Measurements from ENCODE around the gene BAHD1.

Gene BAHD1

DNA sequence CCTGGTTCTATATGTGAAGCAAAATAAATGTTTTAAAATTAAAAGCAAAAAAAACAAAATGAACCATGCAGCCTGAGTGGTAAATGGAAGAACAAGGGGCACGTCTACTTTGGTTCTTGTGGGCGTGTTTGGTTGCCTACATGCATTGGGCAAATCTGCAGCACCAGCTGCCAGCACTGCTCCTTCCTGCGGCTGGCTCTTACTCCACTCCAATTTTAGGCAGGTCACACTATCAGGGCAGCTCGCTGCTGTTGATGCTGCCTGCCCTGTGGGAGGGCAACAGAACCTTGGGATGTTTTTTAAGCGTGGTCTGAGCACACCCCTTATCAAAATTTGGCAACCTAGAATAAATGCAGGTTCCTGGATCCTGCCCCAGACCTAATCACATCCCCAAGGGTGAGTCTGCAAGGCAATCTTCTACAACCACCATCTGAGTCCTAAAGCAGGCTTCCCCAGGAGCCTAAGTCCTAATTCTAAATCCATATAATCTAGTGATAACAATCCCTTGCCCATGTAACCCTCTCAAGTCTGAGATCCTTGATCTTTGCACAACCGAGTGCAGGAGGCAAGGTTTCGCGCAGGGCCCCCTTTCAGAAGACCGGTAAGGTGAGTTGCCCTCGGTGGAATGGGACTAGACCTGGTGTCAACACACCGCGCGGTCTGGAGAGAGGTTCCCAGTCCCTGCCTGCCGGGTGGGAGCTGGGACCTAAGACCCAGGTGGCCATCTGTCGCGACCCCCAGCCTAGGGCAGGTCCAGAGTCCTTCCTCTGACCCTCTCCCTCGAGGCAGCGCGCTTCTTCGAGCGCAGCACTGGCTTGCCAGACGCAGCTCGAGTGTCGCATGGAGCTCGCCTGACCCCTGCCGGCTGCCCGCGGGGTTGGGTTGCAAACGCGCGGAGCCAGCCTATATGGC is 19.3 kb upstream of the BAHD1 start:
- peak; percentile 65 to 81 (median 80) for DNase-seq
- Histone ChIP-seq H3K9me3 (ENCODE audit: control extremely low read depth in 1 of 5, control insufficient read depth in 4 of 5, insufficient read depth in 2 of 5, low read depth in 1 of 5, low read length in 4 of 5) (no peaks in the 10 kb centered on the region), H3K27me3 (replicated peaks in 2 of 5; ENCODE audit: control insufficient read depth in 4 of 5, insufficient read depth in 5 of 5, low read length in 4 of 5) (no peaks in the 10 kb centered on the region), H3K27ac (ENCODE audit: insufficient read depth in 1 of 2, low read depth in 1 of 2, low read length in 2 of 2, poor library complexity in 1 of 2, severe bottlenecking in 2 of 2) (no peak overlapping the region), H3K4me1 (ENCODE audit: control extremely low read depth in 1 of 4, control insufficient read depth in 4 of 4, insufficient read depth in 4 of 4, low read length in 3 of 4) (peaks cover 0 to 10% (median 5%) of the 10 kb centered on the region in 4 experiments), H3K4me3 (ENCODE audit: control insufficient read depth in 1 of 7, extremely low read depth in 1 of 7, insufficient read depth in 4 of 7, low read depth in 2 of 7, low read length in 6 of 7) (peak overlapping the region in 1 of 7 experiments; percentile 50), H3K36me3 (ENCODE audit: control insufficient read depth in 4 of 4, insufficient read depth in 4 of 4, low read length in 3 of 4) (peaks cover 6 to 22% (median 11%) of the 10 kb centered on the region in 4 experiments)
- ChIA-PET CTCF (interaction anchor here (0.7 to 14.7 kb wide), 23 partner anchors 8 to 204 kb away, joined by 3 to 216 read pairs (median 5); partner anchors contain the start of genes BAHD1, CCDC9B, IVD and PHGR1), POLR2A (interaction anchor here (0.5 to 0.6 kb wide), 2 partner anchors 12 to 317 kb away, joined by 3 read pairs; no protein-coding TSS in a partner anchor)
- WGBS (ENCODE audit: insufficient coverage), result 30% methylated on average over 26 of the region's 31 CpGs

DNA sequence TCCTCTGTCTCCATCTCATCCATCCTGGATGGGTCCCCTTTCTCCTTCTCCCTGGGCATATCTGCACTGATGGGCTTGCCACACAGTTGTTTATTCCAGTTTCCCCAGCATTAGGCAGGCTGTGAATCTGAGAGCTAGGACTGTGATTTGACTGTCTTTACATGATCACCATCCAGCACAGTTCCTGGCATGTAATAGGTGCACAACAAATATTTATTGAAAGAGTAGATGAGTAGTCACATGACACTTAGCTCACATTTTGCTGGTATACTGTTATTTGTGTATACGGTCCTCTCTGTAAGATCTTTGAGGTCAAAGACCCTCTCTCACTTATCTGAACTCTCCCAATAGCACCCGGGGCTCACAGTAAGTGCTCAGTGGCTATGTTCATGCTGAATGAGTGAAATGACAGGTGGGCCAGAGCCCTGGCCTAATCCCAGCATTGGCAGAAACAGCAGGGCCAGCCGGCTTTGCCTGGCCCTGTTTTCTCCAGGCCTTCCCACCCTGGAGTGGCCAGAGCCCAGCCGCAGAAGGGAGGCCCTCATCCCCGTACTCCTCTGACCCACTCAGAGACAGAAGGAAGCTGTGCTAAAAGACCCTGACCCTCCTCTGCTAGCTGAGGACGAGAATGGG is 16.2 kb upstream of the BAHD1 start:
- H3K27me3 ChIP-seq (replicated peaks in 2 of 5; ENCODE audit: control insufficient read depth in 4 of 5, insufficient read depth in 5 of 5, low read length in 4 of 5), result no peaks in the 10 kb centered on the region
- H3K9me3 ChIP-seq (ENCODE audit: control extremely low read depth in 1 of 5, control insufficient read depth in 4 of 5, insufficient read depth in 2 of 5, low read depth in 1 of 5, low read length in 4 of 5), result no peaks in the 10 kb centered on the region
- ChIA-PET CTCF (interaction anchor here (0.6 to 14.7 kb wide), 9 partner anchors 11 to 181 kb away, joined by 3 to 216 read pairs (median 5); partner anchors contain the start of genes CCDC9B and DISP2), POLR2A (interaction anchor here (0.5 kb wide), 1 partner anchor 23 kb away, joined by 3 read pairs; no protein-coding TSS in a partner anchor)
- H3K36me3 ChIP-seq (ENCODE audit: control insufficient read depth in 4 of 4, insufficient read depth in 4 of 4, low read length in 3 of 4), result peaks cover 0 to 6% (median 3%) of the 10 kb centered on the region in 4 experiments
- 90% methylated on average over 2 of the region's 6 CpGs for WGBS (ENCODE audit: insufficient coverage)
- H3K4me1 ChIP-seq (ENCODE audit: control extremely low read depth in 1 of 4, control insufficient read depth in 4 of 4, insufficient read depth in 4 of 4, low read length in 3 of 4), result peaks cover 0 to 10% (median 5%) of the 10 kb centered on the region in 4 experiments
- H3K27ac ChIP-seq (ENCODE audit: insufficient read depth in 1 of 2, low read depth in 1 of 2, low read length in 2 of 2, poor library complexity in 1 of 2, severe bottlenecking in 2 of 2), result no peak overlapping the region
- DNase-seq, result no peak
- no peak overlapping the region for H3K4me3 ChIP-seq (ENCODE audit: control insufficient read depth in 1 of 7, extremely low read depth in 1 of 7, insufficient read depth in 4 of 7, low read depth in 2 of 7, low read length in 6 of 7)

DNA sequence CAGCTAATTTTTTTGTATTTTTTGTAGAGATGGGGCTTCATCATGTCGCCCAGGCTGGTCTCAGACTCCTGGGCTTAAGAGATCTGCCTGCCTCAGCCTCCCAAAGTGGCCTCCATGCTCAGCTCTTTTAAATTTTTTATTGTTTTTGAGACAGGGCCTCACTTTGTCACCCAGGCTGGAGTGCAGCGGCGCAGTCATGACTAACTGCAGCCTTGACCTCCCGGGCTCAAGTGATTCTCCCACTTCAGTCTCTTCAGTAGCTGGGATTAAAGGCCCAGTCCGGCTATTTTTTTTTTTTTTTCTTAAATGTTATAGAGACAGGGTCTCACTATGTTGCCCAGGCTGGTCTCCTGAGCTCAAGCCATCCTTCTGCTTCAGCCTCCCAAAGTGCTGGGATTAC is 15.1 kb upstream of the BAHD1 start:
- ChIA-PET POLR2A (no interaction called here), CTCF (interaction anchor here (0.9 to 14.7 kb wide), 6 partner anchors 12 to 103 kb away, joined by 3 to 216 read pairs (median 5); partner anchors contain the start of gene CCDC9B)
- H3K9me3 ChIP-seq (ENCODE audit: control extremely low read depth in 1 of 5, control insufficient read depth in 4 of 5, insufficient read depth in 2 of 5, low read depth in 1 of 5, low read length in 4 of 5), result no peaks in the 10 kb centered on the region
- H3K4me1 ChIP-seq (ENCODE audit: control extremely low read depth in 1 of 4, control insufficient read depth in 4 of 4, insufficient read depth in 4 of 4, low read length in 3 of 4), result peaks cover 0 to 10% (median 5%) of the 10 kb centered on the region in 4 experiments
- WGBS (ENCODE audit: insufficient coverage), result 100% methylated on average over 2 of the region's 5 CpGs
- no peak overlapping the region for H3K27ac ChIP-seq (ENCODE audit: insufficient read depth in 1 of 2, low read depth in 1 of 2, low read length in 2 of 2, poor library complexity in 1 of 2, severe bottlenecking in 2 of 2)
- H3K27me3 ChIP-seq (replicated peaks in 2 of 5; ENCODE audit: control insufficient read depth in 4 of 5, insufficient read depth in 5 of 5, low read length in 4 of 5), result peaks cover 0 to 2% (median 0%) of the 10 kb centered on the region in 5 experiments
- no peak for DNase-seq
- H3K36me3 ChIP-seq (ENCODE audit: control insufficient read depth in 4 of 4, insufficient read depth in 4 of 4, low read length in 3 of 4), result peaks cover 0 to 6% (median 3%) of the 10 kb centered on the region in 4 experiments
- no peak overlapping the region for H3K4me3 ChIP-seq (ENCODE audit: control insufficient read depth in 1 of 7, extremely low read depth in 1 of 7, insufficient read depth in 4 of 7, low read depth in 2 of 7, low read length in 6 of 7)

DNA sequence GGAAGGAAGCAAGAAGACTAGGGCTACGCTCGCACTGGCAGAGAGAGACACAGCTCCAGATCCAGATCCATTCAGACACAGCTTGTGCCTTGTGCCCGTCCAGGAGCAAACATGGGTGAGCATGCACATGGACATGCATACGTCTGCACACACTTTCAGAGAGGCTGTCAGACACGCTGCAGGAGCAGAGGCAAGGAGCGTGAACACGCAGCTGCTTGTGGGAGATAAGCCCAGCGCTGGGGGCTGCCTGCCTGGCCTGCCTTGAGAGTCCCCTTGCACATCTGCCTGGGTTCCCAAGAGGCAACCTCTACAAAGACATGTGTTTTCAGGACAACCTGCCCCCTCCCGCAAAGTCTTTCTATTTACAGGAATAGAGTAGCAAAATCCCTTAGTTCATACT is 13.6 kb upstream of the BAHD1 start:
- ChIA-PET CTCF (interaction anchor here (1.6 to 14.7 kb wide), 3 partner anchors 12 to 86 kb away, joined by 3 to 216 read pairs (median 85); partner anchors contain the start of gene CCDC9B), POLR2A (no interaction called here)
- WGBS (ENCODE audit: insufficient coverage), result 93% methylated on average over 8 of the region's 9 CpGs
- H3K9me3 ChIP-seq (ENCODE audit: control extremely low read depth in 1 of 5, control insufficient read depth in 4 of 5, insufficient read depth in 2 of 5, low read depth in 1 of 5, low read length in 4 of 5), result no peaks in the 10 kb centered on the region
- H3K4me3 ChIP-seq (ENCODE audit: control insufficient read depth in 1 of 7, extremely low read depth in 1 of 7, insufficient read depth in 4 of 7, low read depth in 2 of 7, low read length in 6 of 7), result no peak overlapping the region
- no peak overlapping the region for H3K27ac ChIP-seq (ENCODE audit: insufficient read depth in 1 of 2, low read depth in 1 of 2, low read length in 2 of 2, poor library complexity in 1 of 2, severe bottlenecking in 2 of 2)
- peaks cover 0 to 6% (median 4%) of the 10 kb centered on the region in 4 experiments for H3K36me3 ChIP-seq (ENCODE audit: control insufficient read depth in 4 of 4, insufficient read depth in 4 of 4, low read length in 3 of 4)
- peaks cover 0 to 2% (median 0%) of the 10 kb centered on the region in 5 experiments for H3K27me3 ChIP-seq (replicated peaks in 2 of 5; ENCODE audit: control insufficient read depth in 4 of 5, insufficient read depth in 5 of 5, low read length in 4 of 5)
- no peaks in the 10 kb centered on the region for H3K4me1 ChIP-seq (ENCODE audit: control extremely low read depth in 1 of 4, control insufficient read depth in 4 of 4, insufficient read depth in 4 of 4, low read length in 3 of 4)
- DNase-seq, result peak in 2 of 3 donors; percentile 25 to 47

DNA sequence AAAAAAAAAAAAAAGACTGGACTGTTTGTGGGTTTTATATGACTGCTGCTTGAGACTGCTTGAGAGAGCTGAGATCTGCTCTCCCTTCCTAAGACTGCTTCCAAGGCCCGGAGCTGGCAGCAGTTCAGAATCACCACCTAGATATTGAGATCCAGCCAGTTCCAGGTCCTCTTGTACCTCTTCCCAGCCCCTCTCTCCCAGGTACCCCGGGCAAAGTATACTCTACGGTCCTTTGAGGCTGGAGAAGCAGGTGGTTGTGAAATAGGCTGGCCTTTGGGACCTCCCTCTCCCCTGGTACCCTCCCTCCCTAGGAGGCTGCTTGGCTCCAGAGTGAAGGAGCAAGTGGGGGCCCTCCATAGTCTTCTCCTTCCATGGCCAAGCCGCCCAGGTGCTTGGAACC is 12.6 kb upstream of the BAHD1 start:
- H3K27me3 ChIP-seq (replicated peaks in 2 of 5; ENCODE audit: control insufficient read depth in 4 of 5, insufficient read depth in 5 of 5, low read length in 4 of 5), result peaks cover 0 to 2% (median 0%) of the 10 kb centered on the region in 5 experiments
- POLR2A ChIA-PET, result no interaction called here
- no peak overlapping the region for H3K4me3 ChIP-seq (ENCODE audit: control insufficient read depth in 1 of 7, extremely low read depth in 1 of 7, insufficient read depth in 4 of 7, low read depth in 2 of 7, low read length in 6 of 7)
- DNase-seq, result no peak
- H3K27ac ChIP-seq (ENCODE audit: insufficient read depth in 1 of 2, low read depth in 1 of 2, low read length in 2 of 2, poor library complexity in 1 of 2, severe bottlenecking in 2 of 2), result no peak overlapping the region
- H3K36me3 ChIP-seq (ENCODE audit: control insufficient read depth in 4 of 4, insufficient read depth in 4 of 4, low read length in 3 of 4), result peaks cover 0 to 6% (median 4%) of the 10 kb centered on the region in 4 experiments
- WGBS (ENCODE audit: insufficient coverage), result no CpG with 5 or more reads among the region's 4 CpGs
- H3K9me3 ChIP-seq (ENCODE audit: control extremely low read depth in 1 of 5, control insufficient read depth in 4 of 5, insufficient read depth in 2 of 5, low read depth in 1 of 5, low read length in 4 of 5), result no peaks in the 10 kb centered on the region
- CTCF ChIA-PET, result interaction anchor here (0.9 to 14.7 kb wide), 2 partner anchors 87 to 118 kb away, joined by 4 to 216 read pairs; partner anchors contain the start of gene CCDC9B
- H3K4me1 ChIP-seq (ENCODE audit: control extremely low read depth in 1 of 4, control insufficient read depth in 4 of 4, insufficient read depth in 4 of 4, low read length in 3 of 4), result no peaks in the 10 kb centered on the region

DNA sequence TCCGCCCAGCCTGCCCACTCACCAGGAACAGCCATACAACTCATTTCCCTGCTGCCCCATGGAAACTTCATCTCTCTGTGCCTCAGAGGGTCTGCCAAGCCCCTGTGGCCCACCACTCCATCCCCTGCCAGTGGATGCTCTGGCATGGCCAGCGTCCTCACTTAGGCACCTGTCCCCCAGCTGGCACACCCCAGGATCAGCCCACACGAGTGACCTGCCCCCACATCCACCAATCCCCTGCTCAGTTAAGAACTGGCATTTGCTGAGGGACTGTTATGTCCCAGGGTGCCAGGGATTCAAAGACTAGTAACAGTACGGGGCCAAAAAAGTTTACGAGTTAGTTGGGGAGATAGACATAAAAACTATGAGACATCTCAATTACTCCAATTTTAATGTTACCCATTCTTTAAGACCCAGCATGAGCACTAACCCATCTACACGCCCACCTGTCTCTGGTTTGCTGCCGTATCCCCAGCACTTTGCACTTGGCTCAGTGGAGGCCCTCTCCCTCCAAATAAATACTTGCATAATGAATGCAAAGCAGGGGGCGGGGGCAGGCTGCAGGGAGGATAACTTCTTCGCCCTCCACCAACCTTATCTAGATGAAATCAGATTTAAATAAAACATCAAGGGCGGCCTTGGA is 11.6 kb upstream of the BAHD1 start:
- POLR2A ChIA-PET, result no interaction called here
- Histone ChIP-seq H3K27ac (ENCODE audit: insufficient read depth in 1 of 2, low read depth in 1 of 2, low read length in 2 of 2, poor library complexity in 1 of 2, severe bottlenecking in 2 of 2) (no peak overlapping the region), H3K27me3 (replicated peaks in 2 of 5; ENCODE audit: control insufficient read depth in 4 of 5, insufficient read depth in 5 of 5, low read length in 4 of 5) (peaks cover 0 to 2% (median 0%) of the 10 kb centered on the region in 5 experiments), H3K36me3 (ENCODE audit: control insufficient read depth in 4 of 4, insufficient read depth in 4 of 4, low read length in 3 of 4) (peaks cover 0 to 6% (median 4%) of the 10 kb centered on the region in 4 experiments), H3K4me1 (ENCODE audit: control extremely low read depth in 1 of 4, control insufficient read depth in 4 of 4, insufficient read depth in 4 of 4, low read length in 3 of 4) (no peaks in the 10 kb centered on the region), H3K4me3 (ENCODE audit: control insufficient read depth in 1 of 7, extremely low read depth in 1 of 7, insufficient read depth in 4 of 7, low read depth in 2 of 7, low read length in 6 of 7) (no peak overlapping the region), H3K9me3 (ENCODE audit: control extremely low read depth in 1 of 5, control insufficient read depth in 4 of 5, insufficient read depth in 2 of 5, low read depth in 1 of 5, low read length in 4 of 5) (no peaks in the 10 kb centered on the region)
- no peak for DNase-seq
- CTCF ChIA-PET, result interaction anchor here (0.9 to 14.7 kb wide), 5 partner anchors 11 to 144 kb away, joined by 3 to 216 read pairs (median 4); partner anchors contain the start of genes BAHD1 and CCDC9B
- WGBS (ENCODE audit: insufficient coverage), result 100% methylated on average over 6 of the region's 10 CpGs

All from common myeloid progenitor, CD34-positive (primary cell).